ENCODE measurements around the gene SDR42E1. TPM values are rescaled to one million over a fixed set of nuclear protein-coding genes. Genes with fewer than 3 reads are reported as not detected.
"Not testable (repeated sequence)": the region's sequence is repeated elsewhere in the genome, so short reads cannot be mapped to it uniquely, and the experiment has no call there.

SDR42E1 gene
- total and polyA plus RNA-seq, 3 donors from 2014 or later = 6.5 to 10.1 (median 6.9) TPM

DNA sequence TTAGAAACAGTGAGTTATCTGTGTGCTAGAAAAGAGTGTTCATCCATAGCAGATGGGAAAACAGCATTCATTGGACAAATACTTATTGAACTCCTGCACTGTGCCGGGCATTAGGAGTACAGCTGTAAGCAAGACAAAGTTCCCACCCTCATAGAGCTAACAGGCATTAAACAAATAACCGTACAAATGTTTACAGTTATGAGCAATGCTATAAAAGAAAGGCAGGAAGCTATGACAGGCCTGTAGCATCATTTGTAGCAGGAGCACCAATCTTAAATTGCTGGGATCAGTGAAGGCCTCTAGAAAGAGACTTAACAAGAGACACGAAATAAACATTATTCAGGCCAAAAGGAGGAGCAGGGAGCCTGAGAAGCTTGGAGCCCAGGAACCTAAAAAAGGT, 15.6 kb downstream of the SDR42E1 start:
- H3K9me3 ChIP-seq = no peaks in the 10 kb centered on the region
- H3K27ac ChIP-seq = no peak overlapping the region
- H3K27me3 ChIP-seq = no peaks in the 10 kb centered on the region
- TF ChIP-seq, protein P1, sequence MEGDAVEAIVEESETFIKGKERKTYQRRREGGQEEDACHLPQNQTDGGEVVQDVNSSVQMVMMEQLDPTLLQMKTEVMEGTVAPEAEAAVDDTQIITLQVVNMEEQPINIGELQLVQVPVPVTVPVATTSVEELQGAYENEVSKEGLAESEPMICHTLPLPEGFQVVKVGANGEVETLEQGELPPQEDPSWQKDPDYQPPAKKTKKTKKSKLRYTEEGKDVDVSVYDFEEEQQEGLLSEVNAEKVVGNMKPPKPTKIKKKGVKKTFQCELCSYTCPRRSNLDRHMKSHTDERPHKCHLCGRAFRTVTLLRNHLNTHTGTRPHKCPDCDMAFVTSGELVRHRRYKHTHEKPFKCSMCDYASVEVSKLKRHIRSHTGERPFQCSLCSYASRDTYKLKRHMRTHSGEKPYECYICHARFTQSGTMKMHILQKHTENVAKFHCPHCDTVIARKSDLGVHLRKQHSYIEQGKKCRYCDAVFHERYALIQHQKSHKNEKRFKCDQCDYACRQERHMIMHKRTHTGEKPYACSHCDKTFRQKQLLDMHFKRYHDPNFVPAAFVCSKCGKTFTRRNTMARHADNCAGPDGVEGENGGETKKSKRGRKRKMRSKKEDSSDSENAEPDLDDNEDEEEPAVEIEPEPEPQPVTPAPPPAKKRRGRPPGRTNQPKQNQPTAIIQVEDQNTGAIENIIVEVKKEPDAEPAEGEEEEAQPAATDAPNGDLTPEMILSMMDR (IDR thresholded peaks at IDR 0.05) = no peak
- no peak for TF ChIP-seq POLR2A (IDR thresholded peaks at IDR 0.05)
- H3K4me1 ChIP-seq = no peaks in the 10 kb centered on the region
- no peaks in the 10 kb centered on the region for H3K36me3 ChIP-seq (ENCODE audit: low read depth, missing control alignments)
- DNase-seq = no peak
- intact Hi-C loops (cut with DNase I; ENCODE audit: low total_unique reads) = no loop called here
- no peak overlapping the region for H3K4me3 ChIP-seq
- WGBS, 2 donors = 48 to 50% methylated on average over 3 of the region's 3 CpGs

GRCh38 chr16:81994485-81994884, 16.8 kb downstream of the SDR42E1 start:
- TF ChIP-seq, protein P1 (IDR thresholded peaks at IDR 0.05) = no peak
- no peak for TF ChIP-seq POLR2A (IDR thresholded peaks at IDR 0.05)

DNA sequence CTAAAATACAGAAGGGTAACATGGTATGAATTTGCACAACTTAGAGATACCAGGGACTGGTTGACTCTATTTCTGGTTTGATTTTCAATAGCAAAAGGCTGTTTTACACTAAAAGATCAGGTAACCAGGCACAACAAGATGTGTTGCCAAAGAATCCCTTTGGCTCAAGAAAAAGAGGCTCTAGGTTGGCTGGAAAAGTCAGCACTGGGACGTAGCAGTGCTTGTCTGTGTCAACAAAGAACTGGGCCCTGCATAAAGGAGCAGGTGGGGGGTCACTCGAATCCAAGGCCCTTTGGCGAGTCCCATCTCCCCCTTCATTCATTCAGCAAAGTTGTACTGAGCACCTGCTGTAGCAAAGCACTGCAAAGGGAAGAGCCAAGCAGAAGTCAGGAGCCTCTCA, 18.4 kb downstream of the SDR42E1 start:
- H3K36me3 ChIP-seq (ENCODE audit: low read depth, missing control alignments) = no peaks in the 10 kb centered on the region
- no peak overlapping the region for H3K27ac ChIP-seq
- H3K4me3 ChIP-seq = no peak overlapping the region
- H3K27me3 ChIP-seq = no peaks in the 10 kb centered on the region
- TF ChIP-seq, protein P1 (IDR thresholded peaks at IDR 0.05) = no peak
- no peak for TF ChIP-seq POLR2A (IDR thresholded peaks at IDR 0.05)
- WGBS, 2 donors = 68 to 76% methylated on average over 3 of the region's 3 CpGs
- no peaks in the 10 kb centered on the region for H3K9me3 ChIP-seq
- no peaks in the 10 kb centered on the region for H3K4me1 ChIP-seq
- DNase-seq = no peak
- intact Hi-C loops (cut with DNase I; ENCODE audit: low total_unique reads) = no loop called here

More at GRCh38 chr16:81994485-81994884, 16.8 kb downstream of the SDR42E1 start:
- H3K4me3 ChIP-seq = no peak overlapping the region
- H3K27me3 ChIP-seq = no peaks in the 10 kb centered on the region
- H3K9me3 ChIP-seq = no peaks in the 10 kb centered on the region
- DNase-seq = no peak
- 90 to 91% methylated on average over 4 to 5 of the region's 5 CpGs for WGBS, 2 donors
- H3K4me1 ChIP-seq = no peaks in the 10 kb centered on the region
- no peak overlapping the region for H3K27ac ChIP-seq
- intact Hi-C loops (cut with DNase I; ENCODE audit: low total_unique reads) = no loop called here
- H3K36me3 ChIP-seq (ENCODE audit: low read depth, missing control alignments) = no peaks in the 10 kb centered on the region

GRCh38 chr16:81987706-81988105, 23.6 kb downstream of the SDR42E1 start:
- 88 to 91% methylated on average over 5 of the region's 5 CpGs for WGBS, 2 donors
- intact Hi-C loops (cut with DNase I; ENCODE audit: low total_unique reads) = no loop called here
- DNase-seq = no peak
- TF ChIP-seq, protein P1 (IDR thresholded peaks at IDR 0.05) = no peak
- TF ChIP-seq POLR2A (IDR thresholded peaks at IDR 0.05) = no peak
- no peaks in the 10 kb centered on the region for H3K27me3 ChIP-seq
- H3K4me1 ChIP-seq = no peaks in the 10 kb centered on the region
- H3K36me3 ChIP-seq (ENCODE audit: low read depth, missing control alignments) = no peaks in the 10 kb centered on the region
- no peaks in the 10 kb centered on the region for H3K9me3 ChIP-seq
- H3K4me3 ChIP-seq = no peak overlapping the region
- H3K27ac ChIP-seq = no peak overlapping the region

- Histone ChIP-seq H3K36me3 (ENCODE audit: low read depth, missing control alignments) (no peaks in the 10 kb centered on the region), H3K27ac (no peak overlapping the region), H3K4me1 (no peaks in the 10 kb centered on the region), H3K4me3 (no peak overlapping the region), H3K27me3 (no peaks in the 10 kb centered on the region), H3K9me3 (no peaks in the 10 kb centered on the region)
- intact Hi-C loops (cut with DNase I; ENCODE audit: low total_unique reads) = no loop called here
- DNase-seq = no peak
- TF ChIP-seq POLR2A (IDR thresholded peaks at IDR 0.05) = no peak
- TF ChIP-seq, protein P1 (IDR thresholded peaks at IDR 0.05) = no peak
- 70 to 78% methylated on average over 8 of the region's 8 CpGs for WGBS, 2 donors
Observed at GRCh38 chr16:81987121-81987520, 24.1 kb downstream of the SDR42E1 start.

DNA sequence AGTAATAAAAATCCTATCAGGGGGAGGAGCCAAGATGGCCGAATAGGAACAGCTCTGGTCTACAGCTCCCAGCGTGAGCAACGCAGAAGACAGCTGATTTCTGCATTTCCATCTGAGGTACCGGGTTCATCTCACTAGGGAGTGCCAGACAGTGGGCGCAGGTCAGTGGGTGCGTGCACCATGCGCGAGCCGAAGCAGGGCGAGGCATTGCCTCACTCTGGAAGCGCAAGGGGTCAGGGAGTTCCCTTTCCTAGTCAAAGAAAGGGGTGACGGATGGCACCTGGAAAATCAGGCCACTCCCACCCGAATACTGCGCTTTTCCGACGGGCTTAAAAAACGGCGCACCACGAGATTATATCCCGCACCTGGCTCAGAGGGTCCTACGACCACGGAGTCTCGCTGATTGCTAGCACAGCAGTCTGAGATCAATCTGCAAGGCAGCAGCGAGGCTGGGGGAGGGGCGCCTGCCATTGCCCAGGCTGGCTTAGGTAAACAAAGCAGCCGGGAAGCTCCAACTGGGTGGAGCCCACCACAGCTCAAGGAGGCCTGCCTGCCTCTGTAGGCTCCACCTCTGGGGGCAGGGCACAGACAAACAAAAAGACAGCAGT, 33.8 kb downstream of the SDR42E1 start:
- H3K4me1 ChIP-seq; H3K27me3 ChIP-seq; intact Hi-C loops (cut with DNase I; ENCODE audit: low total_unique reads); DNase-seq; H3K36me3 ChIP-seq (ENCODE audit: low read depth, missing control alignments); H3K9me3 ChIP-seq; H3K27ac ChIP-seq; H3K4me3 ChIP-seq: not testable (repeated sequence)
- 92 to 95% methylated on average over 24 to 26 of the region's 26 CpGs for WGBS, 2 donors

Data from testis (tissue), 3 donors.